Measurements from ENCODE around the gene CTRB2.
"Not testable (repeated sequence)": the region's sequence is repeated elsewhere in the genome, so short reads cannot be mapped to it uniquely, and the experiment has no call there.

The CTRB2 gene

GRCh38 chr16:75247249-75247648, 40.3 kb upstream of the CTRB2 start:
- Mint-ChIP-seq H3K9me3 (no peaks in the 10 kb centered on the region), H3K4me3 (no peak overlapping the region), H3K4me1 (ENCODE audit: low read depth in 2 of 2) (peaks cover 5 to 17% of the 10 kb centered on the region in 2 donors), H3K27ac (no peak overlapping the region), H3K36me3 (ENCODE audit: insufficient read depth) (no peaks in the 10 kb centered on the region), H3K27me3 (peaks cover 31 to 56% of the 10 kb centered on the region in 2 donors)
- ATAC-seq (replicated peaks) (no peak), DNase-seq (no peak)

DNA sequence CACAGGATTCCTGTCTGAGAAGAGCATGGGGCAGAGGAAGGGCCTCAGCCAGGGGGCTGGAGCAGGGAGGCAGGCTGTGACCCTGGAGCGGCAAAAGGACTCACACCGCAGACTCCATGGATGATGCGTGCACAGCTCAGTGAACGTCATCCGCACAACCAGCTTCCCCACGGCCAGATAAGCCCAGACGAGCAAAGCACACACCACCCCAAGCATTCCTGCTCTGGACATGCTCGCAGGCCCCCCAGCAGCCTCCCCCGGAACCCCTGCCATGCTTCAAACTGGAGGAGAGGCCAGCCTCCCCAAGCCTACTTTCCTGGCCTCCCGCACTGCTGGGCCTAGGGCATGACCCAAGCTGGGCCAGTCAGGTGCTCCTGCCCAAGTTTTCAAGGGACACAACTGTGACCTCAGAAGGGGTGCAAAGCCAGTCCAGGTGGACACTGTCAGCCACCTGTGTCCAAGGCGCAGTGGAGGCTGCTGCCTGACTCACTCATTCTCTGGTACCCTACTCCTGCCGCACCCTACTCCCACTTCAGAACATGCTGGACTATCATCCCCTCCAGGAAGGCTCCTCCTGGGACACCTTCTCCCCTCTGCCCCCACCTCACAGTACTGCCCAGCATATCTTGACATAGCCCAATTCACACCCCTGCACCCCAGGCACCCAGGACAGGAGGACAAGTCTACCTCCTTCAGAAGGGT, 39.7 kb upstream of the CTRB2 start:
- Mint-ChIP-seq H3K4me1 (ENCODE audit: low read depth in 2 of 2) (peaks cover 5 to 15% of the 10 kb centered on the region in 2 donors), H3K27ac (no peak overlapping the region), H3K9me3 (no peaks in the 10 kb centered on the region), H3K36me3 (ENCODE audit: insufficient read depth) (no peaks in the 10 kb centered on the region), H3K27me3 (peaks cover 25 to 50% of the 10 kb centered on the region in 2 donors), H3K4me3 (no peak overlapping the region)
- ATAC-seq (replicated peaks) (no peak), DNase-seq (no peak)

- H3K27me3 Mint-ChIP-seq, result peaks cover 19 to 39% of the 10 kb centered on the region in 2 donors
- ATAC-seq (replicated peaks) (no peak), DNase-seq (no peak)
- peaks cover 5 to 10% of the 10 kb centered on the region in 2 donors for H3K4me1 Mint-ChIP-seq (ENCODE audit: low read depth in 2 of 2)
- no peaks in the 10 kb centered on the region for H3K36me3 Mint-ChIP-seq (ENCODE audit: insufficient read depth)
- H3K9me3 Mint-ChIP-seq, result no peaks in the 10 kb centered on the region
- no peak overlapping the region for H3K4me3 Mint-ChIP-seq
- no peak overlapping the region for H3K27ac Mint-ChIP-seq
These were observed 38.1 kb upstream of the CTRB2 start for GRCh38 chr16:75244844-75245758.

DNA sequence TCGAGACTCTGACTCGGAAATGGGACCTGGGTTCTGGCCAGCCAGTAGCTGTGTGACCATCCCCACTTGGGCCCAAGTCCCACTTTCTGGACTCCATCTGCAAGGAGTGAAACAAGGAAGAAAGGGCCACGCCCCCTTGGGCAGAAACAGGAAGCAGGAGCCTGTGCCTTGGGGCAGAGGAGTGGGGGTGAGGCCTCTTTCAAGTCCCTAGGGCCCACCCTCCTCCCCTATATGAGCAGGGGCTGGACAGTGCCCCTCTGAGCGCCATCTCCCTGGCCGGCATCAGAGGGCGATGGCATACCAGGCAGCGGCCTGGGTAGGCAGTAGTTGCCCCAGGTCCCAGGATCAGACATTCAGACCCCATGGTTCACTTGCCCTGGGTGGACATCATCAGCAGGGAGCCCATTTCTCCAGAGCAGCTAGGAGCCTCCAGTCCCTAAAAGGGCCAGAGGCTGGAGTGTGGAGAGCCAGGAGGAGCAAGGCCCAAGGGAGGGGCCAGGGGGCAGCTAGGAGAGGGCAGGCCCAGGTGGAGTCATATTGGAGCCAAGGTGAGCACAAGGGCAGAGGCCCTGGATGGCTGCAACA, 37.4 kb upstream of the CTRB2 start:
- no peak for DNase-seq
- Mint-ChIP-seq H3K27me3 (peaks cover 12 to 31% of the 10 kb centered on the region in 2 donors), H3K4me3 (no peak overlapping the region), H3K27ac (no peak overlapping the region), H3K4me1 (ENCODE audit: low read depth in 2 of 2) (peaks cover 5 to 10% of the 10 kb centered on the region in 2 donors), H3K9me3 (no peaks in the 10 kb centered on the region), H3K36me3 (ENCODE audit: insufficient read depth) (no peaks in the 10 kb centered on the region)
- ATAC-seq (replicated peaks), result no peak

GRCh38 chr16:75243667-75244224, 36.8 kb upstream of the CTRB2 start:
- Mint-ChIP-seq H3K4me3 (no peak overlapping the region), H3K4me1 (ENCODE audit: low read depth in 2 of 2) (peaks cover 5 to 10% of the 10 kb centered on the region in 2 donors), H3K36me3 (ENCODE audit: insufficient read depth) (no peaks in the 10 kb centered on the region), H3K9me3 (no peaks in the 10 kb centered on the region), H3K27ac (peak overlapping the region in 1 of 2 donors; percentile 68), H3K27me3 (peaks cover 12 to 25% of the 10 kb centered on the region in 2 donors)
- DNase-seq (no peak), ATAC-seq (replicated peaks) (no peak)

- ATAC-seq (replicated peaks); H3K36me3 Mint-ChIP-seq (ENCODE audit: insufficient read depth); H3K4me1 Mint-ChIP-seq (ENCODE audit: low read depth in 2 of 2); H3K27ac Mint-ChIP-seq; DNase-seq; H3K9me3 Mint-ChIP-seq; H3K4me3 Mint-ChIP-seq: not testable (repeated sequence)
- peaks cover 0 to 13% of the 10 kb centered on the region in 2 donors for H3K27me3 Mint-ChIP-seq
These were observed 35.6 kb upstream of the CTRB2 start for GRCh38 chr16:75242436-75243078.

GRCh38 chr16:75241955-75242354, 35.0 kb upstream of the CTRB2 start:
- ATAC-seq (replicated peaks) (no peak), DNase-seq (no peak)
- Mint-ChIP-seq H3K4me3 (no peak overlapping the region), H3K27me3 (peaks cover 0 to 7% of the 10 kb centered on the region in 2 donors), H3K9me3 (no peaks in the 10 kb centered on the region), H3K36me3 (ENCODE audit: insufficient read depth) (no peaks in the 10 kb centered on the region), H3K4me1 (ENCODE audit: low read depth in 2 of 2) (peaks cover 0 to 2% of the 10 kb centered on the region in 2 donors), H3K27ac (no peak overlapping the region)

- peaks cover 0 to 2% of the 10 kb centered on the region in 2 donors for H3K4me1 Mint-ChIP-seq (ENCODE audit: low read depth in 2 of 2)
- ATAC-seq (replicated peaks) (no peak), DNase-seq (no peak)
- H3K27me3 Mint-ChIP-seq, result peaks cover 0 to 2% of the 10 kb centered on the region in 2 donors
- no peaks in the 10 kb centered on the region for H3K36me3 Mint-ChIP-seq (ENCODE audit: insufficient read depth)
- no peak overlapping the region for H3K27ac Mint-ChIP-seq
- no peaks in the 10 kb centered on the region for H3K9me3 Mint-ChIP-seq
- no peak overlapping the region for H3K4me3 Mint-ChIP-seq
These were observed 34.5 kb upstream of the CTRB2 start for GRCh38 chr16:75241412-75241811.

DNA sequence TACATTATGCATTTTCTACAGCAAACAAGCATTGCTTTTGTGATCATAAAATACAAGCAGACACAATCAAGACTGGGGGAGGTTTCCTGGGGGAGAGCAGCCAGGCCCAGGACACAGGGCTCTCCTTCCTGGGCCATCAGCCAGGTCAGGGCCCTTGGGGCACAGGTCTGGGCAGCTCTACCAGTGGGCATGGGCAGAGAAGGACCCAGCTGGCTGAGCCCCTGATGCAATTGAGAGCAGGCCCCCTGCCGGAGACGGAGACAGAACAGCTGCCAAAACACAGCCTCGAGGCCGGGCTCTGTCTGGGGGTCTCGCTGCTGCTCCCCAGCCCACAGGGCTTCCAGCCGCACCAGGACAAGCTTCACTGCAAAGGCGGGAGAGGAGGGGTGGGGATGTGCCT, 33.7 kb upstream of the CTRB2 start:
- H3K36me3 Mint-ChIP-seq (ENCODE audit: insufficient read depth); H3K27ac Mint-ChIP-seq; H3K9me3 Mint-ChIP-seq; DNase-seq; H3K4me3 Mint-ChIP-seq; H3K4me1 Mint-ChIP-seq (ENCODE audit: low read depth in 2 of 2); ATAC-seq (replicated peaks); H3K27me3 Mint-ChIP-seq: not testable (repeated sequence)

DNA sequence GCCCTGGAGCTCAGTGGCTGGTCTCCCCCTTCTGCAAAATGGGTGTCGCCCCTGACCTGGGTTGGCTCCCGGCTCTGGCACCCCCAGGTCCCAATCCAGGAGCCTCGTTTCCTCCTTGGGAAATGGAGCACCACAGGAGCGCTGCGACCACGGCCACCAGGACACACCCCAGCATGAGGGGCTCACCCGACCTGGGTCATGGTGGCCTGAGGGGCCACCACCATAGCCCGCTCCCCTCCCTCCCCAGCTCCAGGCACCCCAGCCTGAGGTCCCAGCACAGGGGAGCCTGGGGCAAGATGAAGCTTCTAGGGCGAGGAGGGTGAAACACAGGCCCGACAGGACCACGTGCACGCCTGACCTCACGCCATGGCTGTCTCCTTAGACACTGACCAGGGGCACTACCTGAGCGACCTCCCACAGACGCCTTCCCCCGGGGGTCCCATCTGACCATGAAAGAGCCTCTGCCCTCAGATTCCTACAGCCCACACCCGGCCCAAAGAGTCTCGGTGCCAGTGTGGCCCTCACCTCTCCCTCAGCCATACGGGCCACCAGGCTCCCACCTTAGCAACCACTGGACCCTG, 32.7 kb upstream of the CTRB2 start:
- H3K4me1 Mint-ChIP-seq (ENCODE audit: low read depth in 2 of 2), result peaks cover 0 to 4% of the 10 kb centered on the region in 2 donors
- DNase-seq (no peak), ATAC-seq (replicated peaks) (no peak)
- H3K27me3 Mint-ChIP-seq, result no peaks in the 10 kb centered on the region
- H3K9me3 Mint-ChIP-seq, result no peaks in the 10 kb centered on the region
- H3K36me3 Mint-ChIP-seq (ENCODE audit: insufficient read depth), result no peaks in the 10 kb centered on the region
- H3K4me3 Mint-ChIP-seq, result no peak overlapping the region
- H3K27ac Mint-ChIP-seq, result no peak overlapping the region

DNA sequence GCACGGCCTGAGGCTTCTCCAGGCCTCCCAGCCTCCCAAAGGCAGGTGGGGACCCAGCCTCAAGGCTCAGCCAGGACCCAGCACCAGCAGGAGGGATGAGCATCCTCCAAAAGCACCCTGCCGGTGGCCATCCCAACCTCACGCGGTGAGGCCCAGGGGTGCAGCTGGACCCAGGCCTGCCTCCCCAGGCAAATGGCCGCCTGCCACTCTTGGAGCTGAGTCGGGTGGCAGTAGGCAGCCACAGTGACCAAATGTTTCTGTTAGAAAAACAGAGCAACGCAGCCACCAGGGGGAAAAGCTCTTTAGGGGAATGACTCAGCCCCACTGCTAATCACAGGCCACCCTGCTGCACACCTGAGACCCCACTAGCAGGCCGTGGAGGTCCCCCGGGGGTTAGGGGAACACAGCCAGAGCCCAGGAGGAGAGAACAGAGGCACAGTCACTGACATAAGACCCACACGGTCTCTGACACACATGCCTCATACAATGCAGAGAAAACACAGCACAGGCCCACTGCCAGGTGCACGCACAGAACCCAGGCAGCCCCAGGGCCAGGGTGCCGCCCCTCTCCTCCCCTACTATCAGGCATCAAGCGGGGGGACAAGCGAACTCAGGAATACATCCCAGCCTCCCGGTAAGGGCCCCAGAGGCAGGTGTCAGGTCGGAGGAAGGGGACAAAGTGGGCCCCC, 32.0 kb upstream of the CTRB2 start:
- DNase-seq (no peak), ATAC-seq (replicated peaks) (no peak)
- Mint-ChIP-seq H3K4me3 (no peak overlapping the region), H3K27ac (peak overlapping the region in 1 of 2 donors; percentile 66), H3K36me3 (ENCODE audit: insufficient read depth) (no peaks in the 10 kb centered on the region), H3K27me3 (no peaks in the 10 kb centered on the region), H3K9me3 (no peaks in the 10 kb centered on the region), H3K4me1 (ENCODE audit: low read depth in 2 of 2) (peaks cover 0 to 8% of the 10 kb centered on the region in 2 donors)

GRCh38 chr16:75238132-75238852, 31.3 kb upstream of the CTRB2 start:
- Mint-ChIP-seq H3K4me1 (ENCODE audit: low read depth in 2 of 2) (peaks cover 0 to 9% of the 10 kb centered on the region in 2 donors), H3K27ac (no peak overlapping the region), H3K9me3 (no peaks in the 10 kb centered on the region), H3K4me3 (no peak overlapping the region), H3K36me3 (ENCODE audit: insufficient read depth) (no peaks in the 10 kb centered on the region), H3K27me3 (no peaks in the 10 kb centered on the region)
- no peak for DNase-seq
- no peak for ATAC-seq (replicated peaks)

Measured in effector memory CD8-positive, alpha-beta T cell (primary cell).